Naive thymus-derived CD4-positive, alpha-beta T cell (primary cell): ENCODE results near the gene ZBTB7C. TPM values are rescaled to one million over a fixed set of nuclear protein-coding genes. Genes with fewer than 3 reads are reported as not detected.

ENCODE experiments used
- ATAC-seq: fragments of 150-1000 bp; cut with Tn5 transposase; 2 replicates; pipeline ENCODE4 v1.10.0; 2021; ENCODE audit warnings: mild to moderate bottlenecking, moderate library complexity
- CTCF ChIA-PET: fragments of 350-600 bp; sonication (Branson Sonifier 250); formaldehyde crosslinking; loops from one replicate; lab custom pipeline; 2021; ENCODE audit warnings: antibody characterized with exemption; lab: Charles Lee
- POLR2A ChIA-PET: fragments of 350-600 bp; sonication (Branson Sonifier 250); formaldehyde crosslinking; loops from one replicate; lab custom pipeline; 2021; ENCODE audit warnings: antibody characterized with exemption, inconsistent platforms; lab: Charles Lee
- DNase-seq, 9 donors: peaks; one replicate each; pipeline versions ENCODE4 v3.0.0 to v3.0.0-alpha.2; 2020 to 2022; ENCODE audit warnings: mixed read lengths in 1 of 9
- H3K27ac ChIP-seq: one replicate; pipeline ENCODE4 v1.7.0; 2013; ENCODE audit warnings: mild to moderate bottlenecking, low read depth, low read length, moderate library complexity
- H3K27me3 ChIP-seq, 2 donors: one replicate each; pipeline ENCODE4 v1.7.0; 2013; ENCODE audit warnings: low read length in 2 of 2, mild to moderate bottlenecking in 2 of 2, moderate library complexity in 2 of 2; ENCODE audit not compliant: control insufficient read depth in 2 of 2, insufficient read depth in 2 of 2
- H3K36me3 ChIP-seq, 3 experiments: 1 replicate in 2 of 3; 2 replicates in 1 of 3; pipeline ENCODE4 v1.7.0; 2013; ENCODE audit warnings: low read length in 3 of 3, mild to moderate bottlenecking in 3 of 3, moderate library complexity in 1 of 3; ENCODE audit not compliant: insufficient read depth in 3 of 3, control insufficient read depth in 2 of 3
- H3K4me1 ChIP-seq, 2 donors: one replicate each; pipeline ENCODE4 v1.7.0; 2013; ENCODE audit warnings: low read length in 2 of 2, mild to moderate bottlenecking in 2 of 2, moderate library complexity in 1 of 2; ENCODE audit not compliant: control insufficient read depth in 2 of 2, insufficient read depth in 2 of 2
- H3K4me3 ChIP-seq: 2 replicates; pipeline ENCODE4 v1.7.0; 2013; ENCODE audit warnings: mild to moderate bottlenecking, low read length
- H3K9me3 ChIP-seq, 3 experiments: 1 replicate in 2 of 3; 2 replicates in 1 of 3; pipeline ENCODE4 v1.7.0; 2013; ENCODE audit warnings: low read length in 3 of 3; ENCODE audit not compliant: control insufficient read depth in 2 of 3
- H3K27ac Mint-ChIP-seq, 9 donors: one replicate each; pipeline ENCODE4 v1.8.0; 2020 to 2022; ENCODE audit warnings: mixed read lengths in 9 of 9, mild to moderate bottlenecking in 8 of 9, moderate library complexity in 5 of 9, inconsistent platforms in 2 of 9
- H3K27me3 Mint-ChIP-seq, 5 donors: one replicate each; pipeline ENCODE4 v1.8.0; 2021 to 2022; ENCODE audit warnings: mixed read lengths in 5 of 5, mild to moderate bottlenecking in 1 of 5
- H3K36me3 Mint-ChIP-seq, 5 donors: one replicate each; pipeline ENCODE4 v1.8.0; 2020 to 2022; ENCODE audit warnings: mixed read lengths in 5 of 5, mild to moderate bottlenecking in 3 of 5, inconsistent platforms in 1 of 5
- H3K4me1 Mint-ChIP-seq, 7 donors: one replicate each; pipeline ENCODE4 v1.8.0; 2020 to 2022; ENCODE audit warnings: mixed read lengths in 7 of 7, mild to moderate bottlenecking in 3 of 7, inconsistent platforms in 1 of 7
- H3K4me3 Mint-ChIP-seq, 10 donors: one replicate each; pipeline ENCODE4 v1.8.0; 2020 to 2022; ENCODE audit warnings: mild to moderate bottlenecking in 10 of 10, mixed read lengths in 10 of 10, moderate library complexity in 6 of 10, inconsistent platforms in 2 of 10
- H3K9me3 Mint-ChIP-seq, 11 donors: one replicate each; pipeline ENCODE4 v1.8.0; 2020 to 2022; ENCODE audit warnings: mixed read lengths in 11 of 11, mild to moderate bottlenecking in 4 of 11, inconsistent platforms in 1 of 11, moderate library complexity in 1 of 11
- intact Hi-C, 2 donors: fragments of 100-400 bp; cut with micrococcal nuclease; formaldehyde crosslinking; loops; one replicate each; pipeline ENCODE4 v1.15.1; 2023
- polyA plus RNA-seq, 2 donors: library from polyadenylated mRNA; unstranded; fragments of 300-500 nt; fragmentation: Illumina TruSeq; gene quantifications; one replicate each; pipeline ENCODE4 v1.2.3, GENCODE V29; 2021
- total RNA-seq, 6 experiments: library from RNA in 5 of 6; stranded (reverse) in 5 of 6; gene quantifications; 1 replicate in 5 of 6; 2 replicates in 1 of 6; pipeline ENCODE4 v1.2.3 and lab custom pipeline; 2021 to 2026

The ZBTB7C gene
- total and polyA plus RNA-seq, 7 experiments from 2014 or later, result 0.51 TPM; not detected in 6

- Mint-ChIP-seq H3K27me3 (peaks cover 12 to 41% (median 27%) of the 10 kb centered on the region in 5 donors), H3K9me3 (peaks cover 0 to 5% (median 1%) of the 10 kb centered on the region in 11 donors), H3K4me1 (no peaks in the 10 kb centered on the region), H3K36me3 (peaks cover 0 to 3% (median 0%) of the 10 kb centered on the region in 5 donors), H3K27ac (no peak overlapping the region), H3K4me3 (no peak overlapping the region)
- H3K27ac ChIP-seq, result no peak overlapping the region
- intact Hi-C loops, result no loop called here
- H3K27me3 ChIP-seq, result no peaks in the 10 kb centered on the region
- DNase-seq, result no peak
- no peaks in the 10 kb centered on the region for H3K9me3 ChIP-seq
- no peak overlapping the region for H3K4me3 ChIP-seq
- H3K36me3 ChIP-seq, result no peaks in the 10 kb centered on the region
- ATAC-seq, result no peak
- ChIA-PET POLR2A (no interaction called here), CTCF (no interaction called here)
- H3K4me1 ChIP-seq, result no peaks in the 10 kb centered on the region
These were observed 34.6 kb downstream of the ZBTB7C start for GRCh38 chr18:48374423-48375149.

GRCh38 chr18:48371854-48372602, 37.2 kb downstream of the ZBTB7C start:
- no peak overlapping the region for H3K27ac ChIP-seq
- ChIA-PET POLR2A (no interaction called here), CTCF (no interaction called here)
- Mint-ChIP-seq H3K27ac (no peak overlapping the region), H3K4me3 (no peak overlapping the region), H3K9me3 (peaks cover 0 to 19% (median 4%) of the 10 kb centered on the region in 11 donors), H3K4me1 (no peaks in the 10 kb centered on the region), H3K27me3 (peaks cover 6 to 43% (median 16%) of the 10 kb centered on the region in 5 donors), H3K36me3 (peaks cover 0 to 3% (median 0%) of the 10 kb centered on the region in 5 donors)
- ATAC-seq (no peak), DNase-seq (no peak)
- H3K9me3 ChIP-seq, result no peaks in the 10 kb centered on the region
- no peaks in the 10 kb centered on the region for H3K36me3 ChIP-seq
- intact Hi-C loops, result no loop called here
- H3K4me1 ChIP-seq, result no peaks in the 10 kb centered on the region
- H3K27me3 ChIP-seq, result no peaks in the 10 kb centered on the region
- H3K4me3 ChIP-seq, result no peak overlapping the region

GRCh38 chr18:48367557-48367956, 41.6 kb downstream of the ZBTB7C start:
- no peak overlapping the region for H3K4me3 Mint-ChIP-seq
- peaks cover 0 to 7% (median 0%) of the 10 kb centered on the region in 3 experiments for H3K9me3 ChIP-seq
- no peak overlapping the region for H3K27ac Mint-ChIP-seq
- H3K4me1 ChIP-seq, result no peaks in the 10 kb centered on the region
- peaks cover 0 to 8% (median 0%) of the 10 kb centered on the region in 5 donors for H3K36me3 Mint-ChIP-seq
- POLR2A ChIA-PET, result no interaction called here
- H3K27me3 Mint-ChIP-seq, result peaks cover 16 to 30% (median 24%) of the 10 kb centered on the region in 5 donors
- H3K9me3 Mint-ChIP-seq, result peaks cover 4 to 41% (median 12%) of the 10 kb centered on the region in 11 donors
- intact Hi-C loops, result no loop called here
- DNase-seq (no peak), ATAC-seq (no peak)
- H3K4me3 ChIP-seq, result no peak overlapping the region
- no peaks in the 10 kb centered on the region for H3K4me1 Mint-ChIP-seq
- CTCF ChIA-PET, result no interaction called here
- no peaks in the 10 kb centered on the region for H3K27me3 ChIP-seq
- H3K27ac ChIP-seq, result no peak overlapping the region
- no peaks in the 10 kb centered on the region for H3K36me3 ChIP-seq

GRCh38 chr18:48365965-48366364, 43.2 kb downstream of the ZBTB7C start:
- H3K4me3 Mint-ChIP-seq, result no peak overlapping the region
- Histone ChIP-seq H3K4me3 (no peak overlapping the region), H3K36me3 (no peaks in the 10 kb centered on the region), H3K4me1 (no peaks in the 10 kb centered on the region), H3K9me3 (peaks cover 0 to 7% (median 0%) of the 10 kb centered on the region in 3 experiments), H3K27ac (no peak overlapping the region), H3K27me3 (no peaks in the 10 kb centered on the region)
- ChIA-PET POLR2A (no interaction called here), CTCF (no interaction called here)
- ATAC-seq (no peak), DNase-seq (no peak)
- no peak overlapping the region for H3K27ac Mint-ChIP-seq
- intact Hi-C loops, result no loop called here
- peaks cover 16 to 27% (median 23%) of the 10 kb centered on the region in 5 donors for H3K27me3 Mint-ChIP-seq
- peaks cover 0 to 8% (median 0%) of the 10 kb centered on the region in 5 donors for H3K36me3 Mint-ChIP-seq
- no peaks in the 10 kb centered on the region for H3K4me1 Mint-ChIP-seq
- H3K9me3 Mint-ChIP-seq, result peaks cover 4 to 41% (median 12%) of the 10 kb centered on the region in 11 donors

GRCh38 chr18:48364146-48364545, 45.0 kb downstream of the ZBTB7C start:
- POLR2A ChIA-PET, result no interaction called here
- H3K36me3 Mint-ChIP-seq, result peaks cover 0 to 8% (median 0%) of the 10 kb centered on the region in 5 donors

GRCh38 chr18:48363175-48363574, 46.0 kb downstream of the ZBTB7C start:
- Mint-ChIP-seq H3K36me3 (peaks cover 0 to 8% (median 0%) of the 10 kb centered on the region in 5 donors), H3K27me3 (peaks cover 13 to 29% (median 24%) of the 10 kb centered on the region in 5 donors), H3K4me1 (peaks cover 0 to 1% (median 0%) of the 10 kb centered on the region in 7 donors), H3K9me3 (peaks cover 4 to 23% (median 11%) of the 10 kb centered on the region in 11 donors), H3K4me3 (no peak overlapping the region), H3K27ac (no peak overlapping the region)
- no peak for ATAC-seq
- no peaks in the 10 kb centered on the region for H3K4me1 ChIP-seq
- DNase-seq, result no peak
- ChIA-PET CTCF (no interaction called here), POLR2A (no interaction called here)
- no peaks in the 10 kb centered on the region for H3K36me3 ChIP-seq
- H3K27me3 ChIP-seq, result no peaks in the 10 kb centered on the region
- intact Hi-C loops, result no loop called here
- H3K27ac ChIP-seq, result no peak overlapping the region
- peaks cover 0 to 7% (median 0%) of the 10 kb centered on the region in 3 experiments for H3K9me3 ChIP-seq
- H3K4me3 ChIP-seq, result no peak overlapping the region

More at GRCh38 chr18:48364146-48364545, 45.0 kb downstream of the ZBTB7C start:
- DNase-seq (no peak), ATAC-seq (no peak)
- Mint-ChIP-seq H3K27ac (no peak overlapping the region), H3K9me3 (peaks cover 2 to 32% (median 12%) of the 10 kb centered on the region in 11 donors), H3K4me1 (no peaks in the 10 kb centered on the region), H3K27me3 (peaks cover 21 to 29% (median 24%) of the 10 kb centered on the region in 5 donors), H3K4me3 (no peak overlapping the region)
- intact Hi-C loops, result no loop called here
- no peaks in the 10 kb centered on the region for H3K4me1 ChIP-seq
- no peaks in the 10 kb centered on the region for H3K27me3 ChIP-seq
- no peak overlapping the region for H3K27ac ChIP-seq
- H3K9me3 ChIP-seq, result peaks cover 0 to 7% (median 0%) of the 10 kb centered on the region in 3 experiments
- H3K36me3 ChIP-seq, result no peaks in the 10 kb centered on the region
- CTCF ChIA-PET, result no interaction called here
- no peak overlapping the region for H3K4me3 ChIP-seq
